Upper lobe of right lung (tissue), 1 donor: ENCODE results near the gene KRT74. TPM values are rescaled to one million over a fixed set of nuclear protein-coding genes. Genes with fewer than 3 reads are reported as not detected.

Experiments used
- ATAC-seq: fragments of 200-7000 bp; cut with Tn5 transposase; one replicate; pipeline ENCODE4 v1.9.1; 2020; ENCODE audit warnings: mild to moderate bottlenecking, moderate library complexity
- DNase-seq: peaks from one replicate; pipeline ENCODE4 v3.0.0-alpha.2; 2020
- H3K27ac ChIP-seq: fragments of 200-600 bp; one replicate; pipeline ENCODE4 v1.8.0; 2022
- H3K27me3 ChIP-seq: fragments of 200-600 bp; one replicate; pipeline ENCODE4 v1.8.0; 2022; ENCODE audit warnings: mild to moderate bottlenecking
- H3K36me3 ChIP-seq: fragments of 200-600 bp; one replicate; pipeline ENCODE4 v1.8.0; 2022
- H3K4me1 ChIP-seq: fragments of 200-600 bp; one replicate; pipeline ENCODE4 v1.8.0; 2022
- H3K4me3 ChIP-seq: fragments of 200-600 bp; one replicate; pipeline ENCODE4 v1.8.0; 2022; ENCODE audit warnings: mild to moderate bottlenecking
- H3K9me3 ChIP-seq: fragments of 200-600 bp; one replicate; pipeline ENCODE4 v1.8.0; 2022
- intact Hi-C: fragments of 100-400 bp; cut with DNase I; formaldehyde crosslinking; loops from one replicate; pipeline ENCODE4 v1.11.0; 2022
- total RNA-seq: library from RNA; stranded (reverse); fragmentation: NEBNext Ultra II Directional; extraction: Animal tissue kit (Norgen Biotek cat#: 25700); gene quantifications from one replicate; pipeline ENCODE4 v1.2.1, GENCODE V29; 2021
- TF ChIP-seq, protein P1 (sequence below): fragments of 200-600 bp; IDR thresholded peaks from one replicate; pipeline ENCODE4 v1.8.0; 2022; ENCODE audit warnings: antibody characterized with exemption
- donor health status: DM: no; HTN: yes; CAD: no; lungs with severe emphysema.

Gene KRT74
- total RNA-seq, 1 donor from 2014 or later = not detected

DNA sequence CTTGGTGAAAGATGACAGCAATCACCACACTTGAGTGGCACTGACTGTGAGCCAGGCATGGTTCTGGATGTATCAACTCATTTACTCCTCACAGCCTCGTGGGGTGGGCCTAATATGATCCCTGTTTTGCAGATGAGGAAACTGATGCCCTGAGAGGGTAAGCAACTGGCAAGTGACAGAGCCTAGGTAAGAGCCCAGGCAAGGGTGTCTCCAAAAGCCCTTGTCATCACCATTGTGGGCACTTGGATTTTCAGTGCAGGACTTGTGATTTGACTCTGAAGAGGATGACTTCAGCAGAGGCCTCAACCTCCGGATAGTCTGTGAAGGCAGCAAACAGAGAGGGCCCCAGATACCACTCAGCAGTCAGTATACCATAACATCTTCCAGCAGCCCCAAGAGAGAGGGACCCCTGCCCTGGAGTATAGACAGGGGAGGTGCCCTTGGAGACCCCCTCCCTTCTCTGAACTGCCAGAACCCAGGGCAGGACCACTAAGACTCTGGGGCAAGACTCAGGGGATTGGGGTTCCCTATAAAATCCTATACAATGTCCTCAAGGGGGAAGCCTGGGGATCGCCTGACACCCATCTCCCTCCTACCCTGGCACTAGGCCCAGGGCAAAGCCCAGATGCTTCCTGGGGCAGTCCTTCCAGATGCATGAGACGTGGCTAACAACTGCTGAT lies 46.4 kb downstream of the KRT74 start:
- H3K27ac ChIP-seq = no peak overlapping the region
- H3K4me3 ChIP-seq = no peak overlapping the region
- ATAC-seq (no peak), DNase-seq (no peak)
- intact Hi-C loops = no loop called here
- H3K4me1 ChIP-seq = no peaks in the 10 kb centered on the region
- H3K27me3 ChIP-seq = no peaks in the 10 kb centered on the region
- no peaks in the 10 kb centered on the region for H3K36me3 ChIP-seq
- no peaks in the 10 kb centered on the region for H3K9me3 ChIP-seq
- TF ChIP-seq, protein P1, sequence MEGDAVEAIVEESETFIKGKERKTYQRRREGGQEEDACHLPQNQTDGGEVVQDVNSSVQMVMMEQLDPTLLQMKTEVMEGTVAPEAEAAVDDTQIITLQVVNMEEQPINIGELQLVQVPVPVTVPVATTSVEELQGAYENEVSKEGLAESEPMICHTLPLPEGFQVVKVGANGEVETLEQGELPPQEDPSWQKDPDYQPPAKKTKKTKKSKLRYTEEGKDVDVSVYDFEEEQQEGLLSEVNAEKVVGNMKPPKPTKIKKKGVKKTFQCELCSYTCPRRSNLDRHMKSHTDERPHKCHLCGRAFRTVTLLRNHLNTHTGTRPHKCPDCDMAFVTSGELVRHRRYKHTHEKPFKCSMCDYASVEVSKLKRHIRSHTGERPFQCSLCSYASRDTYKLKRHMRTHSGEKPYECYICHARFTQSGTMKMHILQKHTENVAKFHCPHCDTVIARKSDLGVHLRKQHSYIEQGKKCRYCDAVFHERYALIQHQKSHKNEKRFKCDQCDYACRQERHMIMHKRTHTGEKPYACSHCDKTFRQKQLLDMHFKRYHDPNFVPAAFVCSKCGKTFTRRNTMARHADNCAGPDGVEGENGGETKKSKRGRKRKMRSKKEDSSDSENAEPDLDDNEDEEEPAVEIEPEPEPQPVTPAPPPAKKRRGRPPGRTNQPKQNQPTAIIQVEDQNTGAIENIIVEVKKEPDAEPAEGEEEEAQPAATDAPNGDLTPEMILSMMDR = no peak

DNA sequence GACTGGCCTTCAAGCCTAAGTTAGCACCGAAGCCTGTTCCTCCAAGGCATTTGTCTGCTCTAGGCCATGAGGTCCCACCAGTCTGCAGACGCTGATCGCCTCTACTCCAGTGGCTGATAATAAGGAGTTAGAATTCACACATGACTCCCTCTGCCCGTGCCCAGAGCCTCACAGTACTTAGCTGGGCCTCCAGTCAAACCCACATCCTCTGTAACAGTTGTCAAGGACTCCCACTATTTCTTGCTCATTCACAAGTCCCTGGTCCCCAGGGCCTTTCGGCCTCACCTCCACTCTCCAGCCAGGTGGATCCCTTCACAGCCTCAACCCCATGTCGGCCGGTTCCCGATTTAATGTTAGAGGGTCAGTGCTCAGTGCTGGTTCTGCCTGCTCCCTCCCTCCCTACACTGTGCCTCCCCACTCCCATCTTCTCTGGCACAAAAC lies 47.1 kb downstream of the KRT74 start:
- no peak for ATAC-seq
- TF ChIP-seq, protein P1 = no peak
- no peaks in the 10 kb centered on the region for H3K4me1 ChIP-seq
- no peak for DNase-seq
- H3K4me3 ChIP-seq = no peak overlapping the region
- no peaks in the 10 kb centered on the region for H3K36me3 ChIP-seq
- no peak overlapping the region for H3K27ac ChIP-seq
- no peaks in the 10 kb centered on the region for H3K9me3 ChIP-seq
- H3K27me3 ChIP-seq = no peaks in the 10 kb centered on the region
- intact Hi-C loops = no loop called here

DNA sequence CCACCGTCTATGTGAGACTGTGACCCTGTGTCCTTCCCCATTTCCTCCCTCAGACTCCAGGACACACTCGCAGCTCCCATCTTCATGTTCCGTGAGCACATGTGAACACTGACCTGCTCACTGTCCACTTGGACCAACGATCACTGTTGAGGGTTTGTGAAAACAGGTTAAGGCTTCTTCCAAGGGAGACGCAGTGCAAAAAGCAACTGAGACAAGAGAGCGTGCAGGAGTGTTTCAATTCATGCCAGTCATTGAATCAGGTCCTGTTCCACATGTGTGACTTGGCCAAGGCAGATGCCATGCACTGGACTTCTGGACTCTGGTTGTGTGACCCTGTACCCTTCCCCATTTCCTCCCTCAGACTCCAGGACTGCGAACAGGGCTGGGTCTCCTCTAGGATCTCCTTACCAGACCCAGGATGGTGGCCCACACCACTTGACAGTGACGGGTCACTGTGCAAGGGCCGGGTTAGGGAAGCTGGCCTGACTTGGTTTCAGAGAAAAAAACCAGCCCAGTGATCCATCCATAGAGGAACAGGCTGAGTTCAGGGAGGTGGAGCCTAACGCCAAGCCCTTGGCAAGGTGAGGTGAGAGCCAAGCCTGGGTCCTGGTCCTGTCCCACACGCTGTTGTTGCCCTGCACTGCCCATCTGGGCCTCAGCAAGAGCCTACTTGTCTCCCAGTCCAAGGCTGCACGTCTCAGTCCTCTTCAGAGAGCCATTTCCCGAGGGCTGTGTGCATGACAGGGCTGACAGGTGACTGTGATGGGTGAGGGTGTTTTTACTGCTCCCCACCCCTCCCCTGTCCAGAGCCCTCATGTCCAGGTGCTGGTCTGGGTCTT lies 47.8 kb downstream of the KRT74 start:
- H3K36me3 ChIP-seq = no peaks in the 10 kb centered on the region
- H3K27ac ChIP-seq = no peak overlapping the region
- no peak for ATAC-seq
- H3K9me3 ChIP-seq = no peaks in the 10 kb centered on the region
- DNase-seq = no peak
- H3K4me3 ChIP-seq = no peak overlapping the region
- TF ChIP-seq, protein P1 = no peak
- H3K4me1 ChIP-seq = no peaks in the 10 kb centered on the region
- intact Hi-C loops = no loop called here
- no peaks in the 10 kb centered on the region for H3K27me3 ChIP-seq

- Histone ChIP-seq H3K36me3 (no peaks in the 10 kb centered on the region), H3K4me3 (no peak overlapping the region), H3K4me1 (no peaks in the 10 kb centered on the region), H3K27ac (no peak overlapping the region), H3K9me3 (no peaks in the 10 kb centered on the region), H3K27me3 (peaks cover 6% of the 10 kb centered on the region)
- DNase-seq (no peak), ATAC-seq (no peak)
- TF ChIP-seq, protein P1 = no peak
- intact Hi-C loops = no loop called here
Measured at GRCh38 chr12:52524898-52525591, 48.6 kb downstream of the KRT74 start.

DNA sequence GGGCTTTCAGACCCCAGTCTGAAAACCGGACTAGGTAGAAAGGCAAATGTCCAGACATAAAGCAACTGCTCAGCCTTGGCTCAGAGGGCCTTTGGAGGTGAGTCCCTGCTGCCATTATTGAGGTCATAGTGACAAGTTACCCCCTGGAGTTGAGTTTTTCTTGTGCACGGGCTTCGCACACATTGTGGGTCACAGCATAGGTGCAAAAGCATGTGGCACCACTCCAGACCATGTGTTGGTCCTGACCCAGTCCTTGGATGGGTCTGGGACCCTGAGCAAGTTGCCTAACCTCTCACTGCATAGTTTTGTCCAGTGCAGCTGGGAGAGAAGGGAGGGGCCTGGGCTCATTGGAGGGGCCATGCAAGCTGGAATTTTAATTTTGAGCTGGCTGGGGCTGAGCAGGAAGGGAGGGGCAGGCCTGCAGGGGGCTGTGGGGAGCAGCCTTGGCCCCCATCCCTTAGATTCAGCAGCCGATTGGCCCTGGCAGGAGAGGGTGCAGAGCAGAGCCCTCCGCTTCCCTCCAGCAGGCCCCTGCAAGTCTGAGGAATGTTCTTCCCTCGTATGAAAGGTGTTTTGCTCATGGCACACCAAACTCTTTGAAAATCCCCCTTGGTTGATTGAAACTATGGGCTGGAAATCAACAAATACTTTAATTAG lies 49.3 kb downstream of the KRT74 start:
- intact Hi-C loops = no loop called here
- DNase-seq = no peak
- H3K27ac ChIP-seq = no peak overlapping the region

More for the DNA sequence above, 49.3 kb downstream of the KRT74 start:
- H3K4me3 ChIP-seq = no peak overlapping the region
- no peaks in the 10 kb centered on the region for H3K9me3 ChIP-seq
- H3K36me3 ChIP-seq = no peaks in the 10 kb centered on the region
- peaks cover 6% of the 10 kb centered on the region for H3K27me3 ChIP-seq
- TF ChIP-seq, protein P1 = no peak
- no peaks in the 10 kb centered on the region for H3K4me1 ChIP-seq
- ATAC-seq = no peak
